Lung (tissue), 12 donors: ENCODE results near the gene MIA. TPM values are rescaled to one million over a fixed set of nuclear protein-coding genes. Genes with fewer than 3 reads are reported as not detected.

Experiments used
- ATAC-seq: fragments of 200-7000 bp; cut with Tn5 transposase; one replicate; pipeline ENCODE4 v1.9.1; 2020; ENCODE audit warnings: moderate number of reproducible peaks; ENCODE audit not compliant: insufficient read depth, low FRiP score
- DNase-seq, 3 donors: peaks; one replicate each; pipeline ENCODE4 v3.0.0-alpha.2; 2013 to 2017
- H3K27ac ChIP-seq, 2 donors: one replicate each; pipeline ENCODE4 v1.5.1; 2013; ENCODE audit warnings: mild to moderate bottlenecking in 2 of 2, moderate library complexity in 2 of 2, control low read depth in 1 of 2, inconsistent platforms in 1 of 2, low read depth in 1 of 2, low read length in 1 of 2
- H3K27me3 ChIP-seq, 3 donors: one replicate each; pipeline ENCODE4 v1.5.1; 2013; ENCODE audit warnings: low read length in 2 of 3; ENCODE audit not compliant: control insufficient read depth in 3 of 3, insufficient read depth in 3 of 3
- H3K36me3 ChIP-seq, 4 donors: one replicate each; pipeline ENCODE4 v1.5.1; 2013; ENCODE audit warnings: low read length in 4 of 4, mild to moderate bottlenecking in 1 of 4, moderate library complexity in 1 of 4; ENCODE audit not compliant: control insufficient read depth in 4 of 4, insufficient read depth in 4 of 4
- H3K4me1 ChIP-seq, 5 donors: one replicate each; pipeline ENCODE4 v1.5.1; 2013; ENCODE audit warnings: low read length in 5 of 5, mild to moderate bottlenecking in 2 of 5, moderate library complexity in 1 of 5; ENCODE audit not compliant: control insufficient read depth in 5 of 5, insufficient read depth in 5 of 5
- H3K4me3 ChIP-seq: one replicate; pipeline ENCODE4 v1.5.1; 2013; ENCODE audit warnings: mild to moderate bottlenecking, control low read depth, moderate library complexity
- H3K9ac ChIP-seq, 2 donors: one replicate each; pipeline ENCODE4 v1.5.1; 2013; ENCODE audit warnings: low read length in 2 of 2, control low read depth in 1 of 2; ENCODE audit not compliant: insufficient read depth in 1 of 2
- H3K9me3 ChIP-seq, 4 donors: one replicate each; pipeline ENCODE4 v1.5.1; 2013; ENCODE audit warnings: low read length in 3 of 4, mild to moderate bottlenecking in 1 of 4, moderate library complexity in 1 of 4; ENCODE audit not compliant: control insufficient read depth in 4 of 4, insufficient read depth in 3 of 4
- WGBS, 2 donors: extraction: QIAGEN DNeasy Blood & Tissue Kit; methylation state at CpG; one replicate each; pipeline ENCODE4 v1.1.7; 2013; 5-methylcytosine and 5-hydroxymethylcytosine counted together
- polyA plus RNA-seq, 2 donors: library from polyadenylated mRNA; stranded (reverse); fragments of 200-250 nt; gene quantifications; one replicate each; pipeline ENCODE4 v1.2.1, GENCODE V29; 2013
- total RNA-seq, 2 donors: library from RNA; depleted of rRNA in 1 of 2; stranded (reverse); fragments of >200 nt in 1 of 2; gene quantifications; one replicate each; pipeline ENCODE4 v1.2.1, GENCODE V29; 2014 to 2021
- TF ChIP-seq, protein P1 (sequence below): IDR thresholded peaks from 2 replicates; pipeline ENCODE4 v1.5.1; 2012; ENCODE audit warnings: mild to moderate bottlenecking; ENCODE audit errors: control extremely low read depth, extremely low read depth
- donor health status: control.
- donor health status: control.
- donor health status: Bipolar disorder and iron deficiency.
- donor health status: healthy.
- donor health status: DM: yes; HTN: yes; CAD: no.

MIA gene
- total and polyA plus RNA-seq, 4 donors = 0.75 to 4.6 (median 3.2) TPM; not detected in 1

DNA sequence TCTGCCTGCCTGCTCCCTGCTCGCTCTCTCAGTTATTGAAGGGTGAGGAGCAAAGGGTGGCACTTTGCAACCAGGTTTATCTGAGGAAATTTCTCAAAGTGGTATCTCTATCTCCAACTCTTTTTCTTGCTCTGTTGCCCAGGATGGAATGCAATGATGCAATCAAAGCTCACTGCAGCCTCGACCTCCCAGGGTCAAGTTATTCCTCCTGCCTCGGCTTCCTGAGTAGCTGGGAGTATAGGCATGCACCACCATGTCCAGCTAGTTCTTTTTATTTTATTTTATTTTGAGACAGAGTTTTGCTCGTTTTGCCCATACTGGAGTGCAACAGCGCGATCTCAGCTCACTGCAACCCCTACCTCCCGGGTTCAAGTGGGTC lies 29.9 kb upstream of the MIA start:
- TF ChIP-seq, protein P1, sequence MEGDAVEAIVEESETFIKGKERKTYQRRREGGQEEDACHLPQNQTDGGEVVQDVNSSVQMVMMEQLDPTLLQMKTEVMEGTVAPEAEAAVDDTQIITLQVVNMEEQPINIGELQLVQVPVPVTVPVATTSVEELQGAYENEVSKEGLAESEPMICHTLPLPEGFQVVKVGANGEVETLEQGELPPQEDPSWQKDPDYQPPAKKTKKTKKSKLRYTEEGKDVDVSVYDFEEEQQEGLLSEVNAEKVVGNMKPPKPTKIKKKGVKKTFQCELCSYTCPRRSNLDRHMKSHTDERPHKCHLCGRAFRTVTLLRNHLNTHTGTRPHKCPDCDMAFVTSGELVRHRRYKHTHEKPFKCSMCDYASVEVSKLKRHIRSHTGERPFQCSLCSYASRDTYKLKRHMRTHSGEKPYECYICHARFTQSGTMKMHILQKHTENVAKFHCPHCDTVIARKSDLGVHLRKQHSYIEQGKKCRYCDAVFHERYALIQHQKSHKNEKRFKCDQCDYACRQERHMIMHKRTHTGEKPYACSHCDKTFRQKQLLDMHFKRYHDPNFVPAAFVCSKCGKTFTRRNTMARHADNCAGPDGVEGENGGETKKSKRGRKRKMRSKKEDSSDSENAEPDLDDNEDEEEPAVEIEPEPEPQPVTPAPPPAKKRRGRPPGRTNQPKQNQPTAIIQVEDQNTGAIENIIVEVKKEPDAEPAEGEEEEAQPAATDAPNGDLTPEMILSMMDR = no peak
- Histone ChIP-seq H3K36me3 (peaks cover 0 to 6% (median 4%) of the 10 kb centered on the region in 4 donors), H3K4me3 (no peak overlapping the region), H3K27me3 (no peaks in the 10 kb centered on the region), H3K9ac (no peak overlapping the region), H3K9me3 (no peaks in the 10 kb centered on the region), H3K27ac (peak overlapping the region in 1 of 2 donors; percentile 80), H3K4me1 (peaks cover 0 to 10% (median 4%) of the 10 kb centered on the region in 5 donors)
- 76% methylated on average over 7 of the region's 7 CpGs for WGBS, 2 donors
- ATAC-seq (no peak), DNase-seq (peak in 1 of 3 donors; percentile 24)

DNA sequence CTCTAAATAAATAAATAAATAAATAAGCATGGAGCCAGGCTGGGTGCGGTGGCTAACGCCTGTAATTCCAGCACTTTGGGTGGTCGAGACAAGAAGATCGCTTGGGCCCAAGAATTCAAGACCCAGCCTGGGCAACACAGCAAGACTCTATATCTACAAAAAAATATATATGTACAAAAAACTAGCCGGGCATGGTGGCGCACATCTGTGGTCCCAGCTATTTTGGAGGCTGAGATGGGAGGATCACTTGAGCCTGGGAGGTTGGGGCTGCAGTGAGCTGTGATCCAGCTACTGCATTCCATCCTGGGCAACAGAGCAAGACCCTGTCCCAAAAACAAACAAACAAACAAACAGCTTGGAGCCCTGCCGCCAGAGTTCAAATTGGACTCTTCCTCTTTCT lies 27.8 kb upstream of the MIA start:
- H3K9ac ChIP-seq = no peak overlapping the region
- no peaks in the 10 kb centered on the region for H3K9me3 ChIP-seq
- ATAC-seq (no peak), DNase-seq (no peak)
- H3K4me1 ChIP-seq = peaks cover 0 to 20% (median 4%) of the 10 kb centered on the region in 5 donors
- no peak overlapping the region for H3K27ac ChIP-seq
- WGBS, 2 donors = 95 to 96% methylated on average over 7 of the region's 7 CpGs
- TF ChIP-seq, protein P1 = no peak
- no peaks in the 10 kb centered on the region for H3K27me3 ChIP-seq
- no peak overlapping the region for H3K4me3 ChIP-seq
- peaks cover 0 to 6% (median 0%) of the 10 kb centered on the region in 4 donors for H3K36me3 ChIP-seq

DNA sequence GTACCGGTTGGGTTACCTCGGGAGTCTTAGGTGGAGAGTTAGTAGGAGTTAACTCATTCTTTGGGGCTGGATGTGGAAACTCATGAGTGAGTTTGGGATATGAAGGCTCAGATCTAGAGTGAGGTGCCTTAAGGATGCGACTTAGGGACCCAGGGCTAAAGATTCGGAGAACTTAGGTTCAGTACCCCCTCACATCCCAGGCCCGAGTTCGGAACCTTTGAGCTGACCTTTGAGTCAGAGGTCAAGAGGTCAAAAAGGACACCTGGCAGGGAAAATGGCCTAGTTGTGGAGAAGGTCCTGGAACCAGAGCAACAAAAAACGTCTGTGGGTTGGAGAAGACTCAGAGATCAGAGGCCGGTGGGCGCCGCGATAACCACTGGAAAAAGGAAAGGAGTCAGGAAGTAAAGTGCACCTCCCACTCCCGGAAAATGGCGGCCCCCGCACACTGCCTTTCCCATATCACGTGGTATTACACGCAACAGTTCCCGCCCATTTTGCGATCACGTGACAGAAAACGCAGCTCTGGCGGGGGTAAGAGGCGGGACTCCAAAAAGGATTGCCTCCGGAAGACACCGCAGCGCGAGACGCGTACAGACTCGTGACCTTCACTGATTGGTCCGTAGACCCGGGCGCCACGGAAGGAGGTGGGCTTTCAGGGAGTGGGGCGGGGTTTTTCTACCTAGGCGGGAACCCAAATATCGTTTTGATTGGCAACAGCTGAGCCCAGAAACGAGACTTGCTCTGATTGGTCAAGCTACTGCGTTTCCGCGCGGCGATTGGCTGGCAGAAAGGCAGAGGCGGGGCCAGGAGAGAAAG lies 25.1 kb upstream of the MIA start, which contains the start of gene ACTMAP:
Gene ACTMAP, minus strand, starts transcription at position 420 of the 816 bp plus-strand sequence. CDS start 674 bp downstream, outside the sequence.
- WGBS, 2 donors = 0% methylated on average over 43 of the region's 43 CpGs
- peak within 1 kb of the TSS; percentile 91 for H3K4me3 ChIP-seq
- TF ChIP-seq, protein P1 = no peak
- peaks cover 0 to 26% (median 6%) of the 10 kb centered on the region in 5 donors for H3K4me1 ChIP-seq
- H3K36me3 ChIP-seq = no peaks in the 10 kb centered on the region
- H3K9me3 ChIP-seq = no peaks in the 10 kb centered on the region
- no peaks in the 10 kb centered on the region for H3K27me3 ChIP-seq
- peak within 1 kb of the TSS; percentile 78 to 90 for H3K9ac ChIP-seq
- ATAC-seq (peak; percentile 93), DNase-seq (peak; percentile 100)
- H3K27ac ChIP-seq = peak within 1 kb of the TSS; percentile 94 to 97
